BJ (cell line): ENCODE measurements around the gene CACNB1. TPM values are rescaled to one million over a fixed set of nuclear protein-coding genes. Genes with fewer than 3 reads are reported as not detected.

Experiments used
- CTCF ChIA-PET: fragments of 350-600 bp; formaldehyde crosslinking; extraction: SDS; loops from one replicate; lab custom pipeline; 2021; ENCODE audit warnings: antibody characterized with exemption, inconsistent platforms; lab: Yijun Ruan, JAX
- POLR2A ChIA-PET: fragments of 300-600 bp; sonication (Branson Sonifier 250); formaldehyde crosslinking; extraction: SDS; loops from one replicate; lab custom pipeline; 2021; ENCODE audit warnings: antibody characterized with exemption; lab: Charles Lee
- DNase-seq: peaks from one replicate; pipeline ENCODE4 v3.0.0-alpha.2; 2011; ENCODE audit warnings: low read depth
- H3K27me3 ChIP-seq: 2 replicates; pipeline ENCODE4 v1.6.0; 2011; ENCODE audit warnings: low read length; ENCODE audit not compliant: control insufficient read depth, insufficient read depth
- H3K36me3 ChIP-seq: 2 replicates; pipeline ENCODE4 v1.5.1; 2011; ENCODE audit warnings: low read length; ENCODE audit not compliant: control insufficient read depth, insufficient read depth
- H3K4me3 ChIP-seq: 2 replicates; pipeline ENCODE4 v1.5.1; 2011; ENCODE audit warnings: low read depth, mild to moderate bottlenecking, control low read depth, low read length
- CTCF ChIP-seq: IDR thresholded peaks from 2 replicates; pipeline ENCODE4 v1.5.1; 2011; ENCODE audit warnings: low read depth, mild to moderate bottlenecking, control low read depth, inconsistent platforms, low read length, moderate library complexity; ENCODE audit not compliant: insufficient read depth
- polyA plus RNA-seq: library from polyadenylated mRNA; depleted of rRNA; stranded (reverse); fragments of >200 nt; gene quantifications from 2 replicates; pipeline ENCODE4 v1.2.3, GENCODE V29; 2011

The CACNB1 gene
- polyA plus RNA-seq, 1 experiment, result 8.5 TPM

GRCh38 chr17:39243155-39243554, 45.7 kb upstream of the CACNB1 start:
- Histone ChIP-seq H3K4me3 (no peak overlapping the region), H3K27me3 (no peaks in the 10 kb centered on the region), H3K36me3 (no peaks in the 10 kb centered on the region)
- ChIA-PET CTCF (interaction anchor here (0.5 to 19.8 kb wide), 7 partner anchors 7 to 948 kb away, joined by 3 to 438 read pairs (median 7); no protein-coding TSS in a partner anchor), POLR2A (no interaction called here)
- no peak for DNase-seq
- no peak for TF ChIP-seq CTCF

- no peak for TF ChIP-seq CTCF
- Histone ChIP-seq H3K4me3 (no peak overlapping the region), H3K36me3 (no peaks in the 10 kb centered on the region), H3K27me3 (no peaks in the 10 kb centered on the region; the same call in 1 of the 2 replicates)
- CTCF ChIA-PET, result interaction anchor here (0.8 to 19.8 kb wide), 6 partner anchors 9 to 509 kb away, joined by 3 to 438 read pairs (median 4); no protein-coding TSS in a partner anchor
- DNase-seq, result no peak
- POLR2A ChIA-PET, result no interaction called here
Observed at GRCh38 chr17:39240631-39241030, 43.2 kb upstream of the CACNB1 start.

- ChIA-PET POLR2A (no interaction called here), CTCF (interaction anchor here (0.7 to 19.8 kb wide), 9 partner anchors 8 to 508 kb away, joined by 3 to 438 read pairs (median 4); partner anchors contain the start of genes ARL5C and STAC2)
- H3K4me3 ChIP-seq, result no peak overlapping the region
- no peak for DNase-seq
- TF ChIP-seq CTCF, result peak; percentile 64
- H3K27me3 ChIP-seq, result no peaks in the 10 kb centered on the region; the same call in 1 of the 2 replicates
- no peaks in the 10 kb centered on the region for H3K36me3 ChIP-seq
Observed at GRCh38 chr17:39239640-39240314, 42.3 kb upstream of the CACNB1 start.

- ChIA-PET POLR2A (interaction anchor here (0.8 kb wide), 1 partner anchor 14 kb away, joined by 3 read pairs; no protein-coding TSS in a partner anchor), CTCF (interaction anchor here (1.0 to 19.8 kb wide), 12 partner anchors 6 to 383 kb away, joined by 3 to 438 read pairs (median 6); partner anchors contain the start of gene ARL5C)
- no peak for DNase-seq
Observed at GRCh38 chr17:39238311-39238972, 41.0 kb upstream of the CACNB1 start.

More at GRCh38 chr17:39238311-39238972, 41.0 kb upstream of the CACNB1 start:
- no peaks in the 10 kb centered on the region for H3K36me3 ChIP-seq
- H3K4me3 ChIP-seq, result no peak overlapping the region
- no peak for TF ChIP-seq CTCF
- no peaks in the 10 kb centered on the region; the same call in 1 of the 2 replicates for H3K27me3 ChIP-seq
